HepG2 (cell line): Measurements from ENCODE around the gene GNAT2. TPM values are rescaled to one million over a fixed set of nuclear protein-coding genes. Genes with fewer than 3 reads are reported as not detected.
A peak's percentile ranks its signal among the peaks of the same experiment; 100 is the strongest.

ENCODE experiments used
- CHD2 ChIP-seq: IDR thresholded peaks from 2 replicates; pipeline ENCODE4 v1.6.1; 2011; ENCODE audit warnings: low read depth, low read length, improper control_type of control experiment
- HNF4A ChIP-seq: sonication (generic); formaldehyde crosslinking; IDR thresholded peaks from 2 replicates; pipeline ENCODE4 v1.4.0; 2020; ENCODE audit warnings: missing genetic modification reagents
- HNRNPLL ChIP-seq: fragments of 200-400 bp; formaldehyde crosslinking; IDR thresholded peaks from 2 replicates; pipeline ENCODE4 v1.6.1; 2017; ENCODE audit warnings: mild to moderate bottlenecking, low read depth, low read length; ENCODE audit not compliant: poor library complexity, severe bottlenecking
- HOXA3 ChIP-seq: sonication (generic); formaldehyde crosslinking; IDR thresholded peaks from 2 replicates; pipeline ENCODE4 v1.5.0; 2020; ENCODE audit warnings: missing genetic modification reagents
- IRF2 ChIP-seq: IDR thresholded peaks from 2 replicates; pipeline ENCODE4 v1.6.1; 2018; ENCODE audit warnings: missing genetic modification reagents, missing compliant biosample characterization
- NFYC ChIP-seq: IDR thresholded peaks from 2 replicates; pipeline ENCODE4 v1.6.1; 2016; ENCODE audit warnings: missing genetic modification reagents, missing compliant biosample characterization
- PHF21A ChIP-seq: sonication (generic); formaldehyde crosslinking; IDR thresholded peaks from 2 replicates; pipeline ENCODE4 v1.5.0; 2020; ENCODE audit warnings: mild to moderate bottlenecking, missing genetic modification reagents
- PHF8 ChIP-seq: sonication (generic); formaldehyde crosslinking; IDR thresholded peaks from 2 replicates; pipeline ENCODE4 v1.5.0; 2020; ENCODE audit warnings: missing genetic modification reagents
- POLR2AphosphoS2 ChIP-seq: IDR thresholded peaks from 2 replicates; pipeline ENCODE4 v1.6.1; 2011; ENCODE audit warnings: low read depth, low read length, improper control_type of control experiment
- SAP130 ChIP-seq: IDR thresholded peaks from 2 replicates; pipeline ENCODE4 v1.6.1; 2016; ENCODE audit warnings: low read depth
- SMARCC2 ChIP-seq: fragments of 450-650 bp; IDR thresholded peaks from 2 replicates; pipeline ENCODE4 v1.6.1; 2017; ENCODE audit warnings: antibody characterized with exemption, mild to moderate bottlenecking
- ZFX ChIP-seq: sonication (generic); formaldehyde crosslinking; IDR thresholded peaks from 2 replicates; pipeline ENCODE4 v1.4.0; 2020; ENCODE audit warnings: mild to moderate bottlenecking, low read depth, missing genetic modification reagents, moderate library complexity
- ZNF3 ChIP-seq: IDR thresholded peaks from 2 replicates; pipeline ENCODE4 v1.7.0; 2017; ENCODE audit warnings: inconsistent platforms
- ZNF331 ChIP-seq: sonication (generic); formaldehyde crosslinking; IDR thresholded peaks from 2 replicates; pipeline ENCODE4 v1.4.0; 2020; ENCODE audit warnings: missing genetic modification reagents
- ZNF33A ChIP-seq: sonication (generic); formaldehyde crosslinking; IDR thresholded peaks from 2 replicates; pipeline ENCODE4 v1.5.1; 2020; ENCODE audit warnings: missing genetic modification reagents, mild to moderate bottlenecking, moderate library complexity, borderline replicate concordance
- polyA plus RNA-seq, 8 experiments: library from polyadenylated mRNA; depleted of rRNA in 3 of 8; stranded (reverse) in 7 of 8; unstranded in 1 of 8; fragments of >200 nt; fragmentation: Illumina TruSeq in 4 of 8; extraction: Trizol in 4 of 8; gene quantifications; 2 replicates each; pipeline versions ENCODE4 v1.2.1 to v1.2.3, GENCODE V29; 2011 to 2016; ENCODE audit warnings: low read depth in 4 of 8, missing spikeins in 1 of 8, mixed read lengths in 1 of 8; ENCODE audit not compliant: insufficient read depth in 1 of 8
- total RNA-seq, 5 experiments: library from RNA; depleted of rRNA; stranded (reverse); fragments of >200 nt; fragmentation: Illumina TruSeq; extraction: Trizol; gene quantifications; 2 replicates each; pipeline ENCODE4 v1.2.3, GENCODE V29; 2016; ENCODE audit warnings: low read depth in 1 of 5
- TF ChIP-seq, protein P1 (sequence below): sonication (generic); formaldehyde crosslinking; IDR thresholded peaks from 2 replicates; pipeline ENCODE4 v1.9.0; 2021; ENCODE audit warnings: missing genetic modification reagents, borderline replicate concordance
- TF ChIP-seq, protein P2 (sequence below): sonication (generic); formaldehyde crosslinking; IDR thresholded peaks from 2 replicates; pipeline ENCODE4 v1.4.0; 2020; ENCODE audit warnings: mild to moderate bottlenecking, missing genetic modification reagents
- TF ChIP-seq, protein P3 (sequence below): sonication (generic); formaldehyde crosslinking; IDR thresholded peaks from 2 replicates; pipeline ENCODE4 v1.4.0; 2020; ENCODE audit warnings: missing genetic modification reagents

Gene GNAT2
- total and polyA plus RNA-seq, 2 of the 13 experiments (the other 11 are each of a cell fraction or from before 2014, with no cell fraction given) = 0.08 to 0.20 TPM

DNA sequence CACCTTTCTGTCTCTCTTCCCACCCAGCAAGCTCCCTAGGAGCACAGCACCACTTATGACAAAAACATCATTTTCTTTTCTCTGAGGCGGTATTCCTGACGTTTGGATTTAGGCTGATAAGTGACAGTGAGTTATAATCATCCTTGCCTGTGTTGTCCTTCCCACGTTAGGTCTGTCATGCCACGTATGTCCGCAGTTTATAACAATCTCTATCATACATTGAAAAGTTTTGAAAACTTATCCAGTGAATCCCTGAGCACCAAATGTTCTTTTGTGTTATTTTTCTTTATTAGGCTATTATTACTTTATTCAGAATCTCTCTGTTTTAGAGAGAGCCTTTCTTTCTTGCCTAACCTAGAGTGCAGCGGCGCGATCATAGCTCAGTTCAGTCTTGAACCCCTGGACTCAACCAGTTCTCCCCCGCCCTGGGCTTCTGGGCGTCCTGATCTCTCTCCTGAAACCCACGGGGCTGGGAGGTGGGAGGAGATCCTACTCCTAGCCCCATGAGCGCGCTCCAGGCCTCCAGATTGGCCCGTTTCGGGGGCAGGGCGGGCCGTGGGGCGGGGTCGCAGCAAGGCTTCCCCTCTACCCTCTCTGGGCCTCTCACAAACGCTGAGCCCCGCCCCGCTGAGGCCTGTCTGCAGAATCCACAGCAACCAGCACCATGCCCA is 48.2 kb upstream of the GNAT2 start, which contains the start of gene GSTM2 (continued):
- peak; percentile 61; the same call in 1 of the 2 replicates for TF ChIP-seq ZFX
- TF ChIP-seq, protein P1, sequence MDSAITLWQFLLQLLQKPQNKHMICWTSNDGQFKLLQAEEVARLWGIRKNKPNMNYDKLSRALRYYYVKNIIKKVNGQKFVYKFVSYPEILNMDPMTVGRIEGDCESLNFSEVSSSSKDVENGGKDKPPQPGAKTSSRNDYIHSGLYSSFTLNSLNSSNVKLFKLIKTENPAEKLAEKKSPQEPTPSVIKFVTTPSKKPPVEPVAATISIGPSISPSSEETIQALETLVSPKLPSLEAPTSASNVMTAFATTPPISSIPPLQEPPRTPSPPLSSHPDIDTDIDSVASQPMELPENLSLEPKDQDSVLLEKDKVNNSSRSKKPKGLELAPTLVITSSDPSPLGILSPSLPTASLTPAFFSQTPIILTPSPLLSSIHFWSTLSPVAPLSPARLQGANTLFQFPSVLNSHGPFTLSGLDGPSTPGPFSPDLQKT (CRISPR knock-in tag) = no peak
- TF ChIP-seq, protein P2, sequence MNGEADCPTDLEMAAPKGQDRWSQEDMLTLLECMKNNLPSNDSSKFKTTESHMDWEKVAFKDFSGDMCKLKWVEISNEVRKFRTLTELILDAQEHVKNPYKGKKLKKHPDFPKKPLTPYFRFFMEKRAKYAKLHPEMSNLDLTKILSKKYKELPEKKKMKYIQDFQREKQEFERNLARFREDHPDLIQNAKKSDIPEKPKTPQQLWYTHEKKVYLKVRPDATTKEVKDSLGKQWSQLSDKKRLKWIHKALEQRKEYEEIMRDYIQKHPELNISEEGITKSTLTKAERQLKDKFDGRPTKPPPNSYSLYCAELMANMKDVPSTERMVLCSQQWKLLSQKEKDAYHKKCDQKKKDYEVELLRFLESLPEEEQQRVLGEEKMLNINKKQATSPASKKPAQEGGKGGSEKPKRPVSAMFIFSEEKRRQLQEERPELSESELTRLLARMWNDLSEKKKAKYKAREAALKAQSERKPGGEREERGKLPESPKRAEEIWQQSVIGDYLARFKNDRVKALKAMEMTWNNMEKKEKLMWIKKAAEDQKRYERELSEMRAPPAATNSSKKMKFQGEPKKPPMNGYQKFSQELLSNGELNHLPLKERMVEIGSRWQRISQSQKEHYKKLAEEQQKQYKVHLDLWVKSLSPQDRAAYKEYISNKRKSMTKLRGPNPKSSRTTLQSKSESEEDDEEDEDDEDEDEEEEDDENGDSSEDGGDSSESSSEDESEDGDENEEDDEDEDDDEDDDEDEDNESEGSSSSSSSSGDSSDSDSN (CRISPR knock-in tag) = 0 out of 2 replicates have a peak, but pooled peaks have one; percentile 24
- TF ChIP-seq ZNF331 = 0 out of 2 replicates have a peak, but pooled peaks have one; percentile 19
- 0 out of 2 replicates have a peak, but pooled peaks have one; percentile 12 for TF ChIP-seq IRF2 (CRISPR knock-in tag)
- peak; percentile 36; the same call in 1 of the 2 replicates for TF ChIP-seq PHF8 (CRISPR knock-in tag)
- TF ChIP-seq, protein P3, sequence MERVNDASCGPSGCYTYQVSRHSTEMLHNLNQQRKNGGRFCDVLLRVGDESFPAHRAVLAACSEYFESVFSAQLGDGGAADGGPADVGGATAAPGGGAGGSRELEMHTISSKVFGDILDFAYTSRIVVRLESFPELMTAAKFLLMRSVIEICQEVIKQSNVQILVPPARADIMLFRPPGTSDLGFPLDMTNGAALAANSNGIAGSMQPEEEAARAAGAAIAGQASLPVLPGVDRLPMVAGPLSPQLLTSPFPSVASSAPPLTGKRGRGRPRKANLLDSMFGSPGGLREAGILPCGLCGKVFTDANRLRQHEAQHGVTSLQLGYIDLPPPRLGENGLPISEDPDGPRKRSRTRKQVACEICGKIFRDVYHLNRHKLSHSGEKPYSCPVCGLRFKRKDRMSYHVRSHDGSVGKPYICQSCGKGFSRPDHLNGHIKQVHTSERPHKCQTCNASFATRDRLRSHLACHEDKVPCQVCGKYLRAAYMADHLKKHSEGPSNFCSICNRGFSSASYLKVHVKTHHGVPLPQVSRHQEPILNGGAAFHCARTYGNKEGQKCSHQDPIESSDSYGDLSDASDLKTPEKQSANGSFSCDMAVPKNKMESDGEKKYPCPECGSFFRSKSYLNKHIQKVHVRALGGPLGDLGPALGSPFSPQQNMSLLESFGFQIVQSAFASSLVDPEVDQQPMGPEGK (CRISPR knock-in tag) = peak; percentile 35; the same call in 1 of the 2 replicates
- peak; percentile 57 for TF ChIP-seq NFYC (CRISPR knock-in tag)
- no peak for TF ChIP-seq SMARCC2
- TF ChIP-seq HOXA3 (CRISPR knock-in tag) = 0 out of 2 replicates have a peak, but pooled peaks have one; percentile 46
- no peak for TF ChIP-seq CHD2
- TF ChIP-seq HNRNPLL = peak; percentile 27
- TF ChIP-seq SAP130 (CRISPR knock-in tag) = peak; percentile 68
- peak; percentile 40 for TF ChIP-seq HNF4A (CRISPR knock-in tag)
- TF ChIP-seq PHF21A (CRISPR knock-in tag) = peak; percentile 52; the same call in 1 of the 2 replicates
- no peak for TF ChIP-seq ZNF33A (CRISPR knock-in tag)
- TF ChIP-seq POLR2AphosphoS2 = no peak
- no peak for TF ChIP-seq ZNF3 (CRISPR knock-in tag)
